Measurements from ENCODE around the gene FMNL3.

FMNL3 gene

DNA sequence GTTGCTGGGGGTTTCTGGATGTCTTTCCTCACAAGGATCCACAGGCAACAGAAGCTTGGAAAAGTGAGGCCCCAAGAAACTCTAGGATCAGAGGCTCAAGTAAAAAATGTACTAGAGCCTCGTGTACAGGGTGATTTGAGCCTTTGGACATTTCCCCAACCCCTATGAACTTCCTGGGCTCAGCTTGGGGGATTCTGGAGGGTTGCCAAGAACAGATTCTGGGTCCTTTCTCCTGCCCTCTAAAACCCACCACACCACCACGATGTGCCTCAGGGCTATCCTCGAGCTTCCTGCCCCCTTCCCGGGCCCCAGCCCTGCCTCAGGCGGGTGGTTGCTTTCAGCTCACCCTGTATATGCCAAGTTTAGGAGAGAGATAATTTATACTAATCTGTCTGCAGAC lies 102.3 kb downstream of the FMNL3 start:
- no peak for DNase-seq (ENCODE audit: low read depth in 2 of 2)

DNA sequence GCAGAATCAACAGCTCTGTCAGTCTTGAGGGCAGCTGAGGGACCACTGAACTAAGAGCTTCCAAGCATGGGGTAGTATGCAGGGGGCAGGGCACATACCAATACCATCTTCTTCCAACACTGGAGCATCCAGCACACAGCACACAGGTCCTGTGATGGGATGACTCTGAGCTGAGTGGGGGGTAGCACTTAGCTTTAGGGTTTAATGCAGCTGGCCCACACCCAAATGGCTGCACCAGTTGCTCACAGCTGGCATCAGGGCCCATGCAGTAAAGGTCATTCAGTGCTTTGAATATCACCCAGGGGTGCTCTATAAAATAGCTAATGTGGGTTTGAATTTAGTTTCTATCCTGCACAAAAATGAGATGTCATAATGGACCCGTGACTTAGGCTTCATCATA lies 103.5 kb downstream of the FMNL3 start:
- no peak for DNase-seq (ENCODE audit: low read depth in 2 of 2)

DNA sequence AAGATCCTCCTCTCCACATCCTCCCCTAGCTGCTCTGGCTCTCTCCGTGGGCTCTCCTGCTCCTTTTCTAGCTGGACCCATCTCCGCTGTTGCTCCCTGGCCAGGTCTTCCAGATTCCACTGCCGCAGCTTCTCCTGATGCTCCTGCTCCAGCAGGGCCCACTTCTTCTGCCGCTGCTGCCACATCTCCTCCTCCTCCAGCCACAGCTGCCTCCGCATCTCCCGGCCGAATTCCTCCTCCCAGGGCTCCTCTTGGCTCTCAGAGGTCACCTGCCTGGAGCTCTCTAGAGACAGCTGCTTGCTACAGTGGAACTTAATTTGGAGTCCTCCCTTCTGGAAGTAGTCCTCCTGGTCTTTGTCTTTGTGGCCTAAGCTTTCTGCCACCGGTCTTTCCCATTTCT lies 107.2 kb downstream of the FMNL3 start:
- no peak for DNase-seq (ENCODE audit: low read depth in 2 of 2)

DNA sequence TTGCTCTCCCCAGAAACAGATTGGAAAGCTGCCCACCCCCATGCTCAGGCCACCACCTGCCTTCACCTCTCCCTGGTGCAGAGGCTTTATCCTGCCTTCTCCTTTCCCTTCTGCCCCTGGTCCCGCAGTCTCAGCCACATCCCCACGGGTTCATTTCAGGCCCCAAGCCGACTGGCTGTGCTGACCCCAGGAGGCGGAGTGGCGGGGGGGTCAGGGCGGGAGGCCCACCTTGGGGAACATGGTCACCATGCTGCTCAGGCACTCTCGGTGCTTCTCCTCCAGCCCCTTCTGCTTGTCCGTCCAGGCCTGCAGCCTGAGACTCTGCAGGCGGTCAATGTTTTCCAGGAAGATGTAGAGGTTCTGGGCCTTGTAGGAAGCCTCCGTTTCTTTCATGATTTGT lies 108.7 kb downstream of the FMNL3 start:
- no peak for DNase-seq (ENCODE audit: low read depth in 2 of 2)

DNA sequence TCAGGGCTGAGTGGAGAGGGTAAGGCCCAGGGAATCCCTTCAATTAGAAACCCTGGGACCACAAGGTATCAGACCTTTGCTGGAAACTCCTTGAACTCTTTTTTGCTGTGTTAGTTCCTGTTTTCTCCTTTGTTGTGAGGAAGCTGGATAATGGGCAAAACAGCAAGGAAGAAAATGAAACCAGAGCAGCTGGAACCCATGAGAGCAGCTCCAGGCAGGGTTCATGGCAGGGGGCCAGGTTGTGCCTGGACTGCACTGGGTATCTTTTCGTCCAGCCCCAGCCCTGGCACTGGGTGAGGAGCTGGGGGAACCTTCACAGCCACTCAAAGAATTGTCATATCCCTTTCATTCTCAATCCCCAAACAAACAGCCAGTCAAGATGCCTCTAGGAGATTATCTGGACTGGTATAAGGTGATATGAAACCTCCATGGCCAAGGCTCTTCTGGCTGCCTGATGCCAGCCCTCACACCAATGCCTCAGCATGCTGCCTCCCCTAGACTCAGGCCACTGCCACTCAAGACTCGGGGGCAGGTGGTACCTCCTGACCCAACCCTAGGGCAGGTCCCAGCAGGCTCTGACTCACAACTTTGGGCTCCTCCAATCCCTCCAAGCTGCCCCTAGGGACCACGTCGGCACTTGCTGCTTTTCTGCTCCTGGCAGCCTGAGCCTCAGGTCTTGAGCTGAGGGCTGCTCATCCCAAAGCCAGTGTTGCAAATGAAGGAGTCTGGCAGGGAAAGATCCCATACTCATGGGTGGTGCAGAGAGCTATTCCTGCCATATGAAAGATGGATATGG lies 118.3 kb downstream of the FMNL3 start:
- DNase-seq (ENCODE audit: low read depth in 2 of 2), result no peak

DNA sequence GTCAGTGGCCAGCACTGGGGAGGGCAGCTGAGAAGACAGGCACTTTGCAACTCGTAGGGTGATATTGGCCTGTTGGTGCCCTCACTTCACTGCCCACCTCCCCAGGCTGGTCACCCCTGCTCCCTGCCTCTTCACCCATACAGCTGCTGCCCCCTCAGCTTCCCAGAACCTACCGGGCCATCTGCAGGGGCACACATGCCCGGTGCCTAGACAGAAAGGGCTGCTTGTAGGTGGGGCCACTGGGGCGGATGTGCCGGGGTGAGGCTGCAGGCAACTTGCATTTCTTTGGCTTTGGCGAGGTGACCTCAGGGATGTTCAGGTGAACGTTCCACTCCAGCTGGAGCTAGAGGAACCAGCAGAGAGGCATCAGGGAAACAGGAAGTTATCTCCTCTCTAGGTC lies 118.9 kb downstream of the FMNL3 start:
- no peak for DNase-seq (ENCODE audit: low read depth in 2 of 2)

DNA sequence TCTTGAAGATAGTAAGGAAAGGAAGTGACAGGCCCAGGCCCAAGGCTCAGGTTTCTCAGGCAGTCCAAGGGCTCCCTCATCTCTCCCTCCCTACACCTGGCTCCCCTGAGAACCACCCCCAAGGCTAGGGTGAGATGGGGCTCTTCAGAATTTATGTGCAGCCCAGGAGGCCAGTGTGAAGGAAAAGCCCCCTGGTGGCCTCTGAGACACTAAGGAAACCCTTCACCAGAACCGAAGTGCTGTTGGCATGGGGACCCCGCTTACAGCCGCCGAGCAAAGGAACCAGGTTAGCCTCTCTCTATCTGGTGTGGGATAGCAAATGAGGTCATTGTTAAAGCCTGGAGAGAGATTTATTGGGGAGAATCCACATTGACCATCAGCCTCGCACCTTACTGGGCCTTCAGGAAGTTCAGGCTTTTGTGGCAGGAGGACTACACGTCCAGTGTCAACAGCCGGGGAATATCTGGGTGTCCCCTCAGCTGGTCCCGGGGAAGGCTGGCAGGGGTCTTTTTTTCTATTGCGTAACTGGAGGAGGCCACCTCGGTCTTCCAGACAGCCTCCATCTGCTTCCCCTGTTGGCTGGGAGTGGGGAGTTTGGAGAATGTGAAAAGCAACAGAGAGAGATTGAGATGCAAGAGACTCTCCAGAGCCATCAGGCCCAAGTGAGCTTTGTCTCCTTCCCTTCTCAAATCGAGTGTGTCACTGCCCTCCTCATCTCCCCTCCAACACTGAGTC lies 119.9 kb downstream of the FMNL3 start:
- DNase-seq (ENCODE audit: low read depth in 2 of 2), result no peak
